AG04450 (cell line): ENCODE data around the gene GPR55. TPM values are rescaled to one million over a fixed set of nuclear protein-coding genes. Genes with fewer than 3 reads are reported as not detected.

Experiments used
- CTCF ChIA-PET: fragments of 300-600, 350-600 bp; formaldehyde crosslinking; extraction: SDS; loops from one replicate; lab custom pipeline; 2022; ENCODE audit warnings: antibody characterized with exemption, inconsistent platforms; lab: Charles Lee
- POLR2A ChIA-PET: fragments of 350-600 bp; formaldehyde crosslinking; extraction: SDS; loops from one replicate; lab custom pipeline; 2021; ENCODE audit warnings: antibody characterized with exemption, inconsistent platforms; lab: Yijun Ruan, JAX
- DNase-seq: peaks from one replicate; pipeline ENCODE4 v3.0.0-alpha.2; 2011; ENCODE audit warnings: low read depth, low spot score
- H3K27ac ChIP-seq: one replicate; pipeline ENCODE4 v1.5.1; 2012; ENCODE audit warnings: low read depth, low read length, control low read depth
- H3K27me3 ChIP-seq: one replicate; pipeline ENCODE4 v1.6.0; 2012; ENCODE audit warnings: low read length; ENCODE audit not compliant: control insufficient read depth, insufficient read depth
- H3K4me3 ChIP-seq: 2 replicates; pipeline ENCODE4 v1.5.1; 2011; ENCODE audit warnings: mild to moderate bottlenecking, low read depth, low read length, control low read depth
- H3K9me3 ChIP-seq: 2 replicates; pipeline ENCODE4 v1.5.1; 2012; ENCODE audit warnings: low read length; ENCODE audit not compliant: control insufficient read depth, insufficient read depth
- polyA plus RNA-seq: library from polyadenylated mRNA; depleted of rRNA; stranded (reverse); fragments of >200 nt; gene quantifications from 2 replicates; pipeline ENCODE4 v1.2.3, GENCODE V29; 2011
- TF ChIP-seq, protein P1 (sequence below): IDR thresholded peaks from 2 replicates; pipeline ENCODE4 v1.5.1; 2011; ENCODE audit warnings: low read depth, low read length, control low read depth, inconsistent platforms

The GPR55 gene
- polyA plus RNA-seq, 1 experiment, result not detected

- H3K27ac ChIP-seq, result no peak overlapping the region
- DNase-seq, result no peak
- TF ChIP-seq, protein P1, sequence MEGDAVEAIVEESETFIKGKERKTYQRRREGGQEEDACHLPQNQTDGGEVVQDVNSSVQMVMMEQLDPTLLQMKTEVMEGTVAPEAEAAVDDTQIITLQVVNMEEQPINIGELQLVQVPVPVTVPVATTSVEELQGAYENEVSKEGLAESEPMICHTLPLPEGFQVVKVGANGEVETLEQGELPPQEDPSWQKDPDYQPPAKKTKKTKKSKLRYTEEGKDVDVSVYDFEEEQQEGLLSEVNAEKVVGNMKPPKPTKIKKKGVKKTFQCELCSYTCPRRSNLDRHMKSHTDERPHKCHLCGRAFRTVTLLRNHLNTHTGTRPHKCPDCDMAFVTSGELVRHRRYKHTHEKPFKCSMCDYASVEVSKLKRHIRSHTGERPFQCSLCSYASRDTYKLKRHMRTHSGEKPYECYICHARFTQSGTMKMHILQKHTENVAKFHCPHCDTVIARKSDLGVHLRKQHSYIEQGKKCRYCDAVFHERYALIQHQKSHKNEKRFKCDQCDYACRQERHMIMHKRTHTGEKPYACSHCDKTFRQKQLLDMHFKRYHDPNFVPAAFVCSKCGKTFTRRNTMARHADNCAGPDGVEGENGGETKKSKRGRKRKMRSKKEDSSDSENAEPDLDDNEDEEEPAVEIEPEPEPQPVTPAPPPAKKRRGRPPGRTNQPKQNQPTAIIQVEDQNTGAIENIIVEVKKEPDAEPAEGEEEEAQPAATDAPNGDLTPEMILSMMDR, result peak; percentile 24; the same call in 1 of the 2 replicates
- H3K4me3 ChIP-seq, result peak overlapping the region; percentile 82
- peaks cover 3% of the 10 kb centered on the region; the same call in 1 of the 2 replicates for H3K9me3 ChIP-seq
- peaks cover 22% of the 10 kb centered on the region for H3K27me3 ChIP-seq
- CTCF ChIA-PET, result interaction anchor here (0.6 to 2.0 kb wide), 10 partner anchors 9 to 189 kb away, joined by 4 to 12 read pairs (median 5); no protein-coding TSS in a partner anchor
- POLR2A ChIA-PET, result no interaction called here
Observed at GRCh38 chr2:230865766-230866755, 59.0 kb downstream of the GPR55 start.

DNA sequence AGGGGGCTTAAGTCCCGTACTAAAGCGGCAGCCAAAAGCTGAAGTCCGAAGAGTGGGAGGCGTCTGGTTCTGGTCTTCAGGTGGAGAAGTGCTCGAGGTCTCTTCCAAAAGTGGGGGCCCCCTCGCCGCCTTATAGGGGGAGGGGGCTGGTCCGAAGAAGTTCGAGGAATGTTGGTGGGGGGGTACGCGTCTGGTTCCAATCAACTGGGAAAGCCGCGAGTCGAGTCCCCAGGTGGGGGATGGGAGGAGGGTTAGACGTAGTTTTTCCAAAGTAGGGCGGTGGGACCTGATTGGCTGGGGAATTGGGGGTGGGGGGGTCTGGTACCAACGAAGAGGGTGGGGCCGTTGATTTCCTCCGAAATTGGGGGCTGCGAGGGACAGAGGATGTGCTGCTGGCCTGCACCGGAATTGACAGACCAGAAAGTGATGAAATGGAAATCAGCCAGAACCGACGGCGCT, 59.7 kb downstream of the GPR55 start:
- no peak for DNase-seq
- ChIA-PET CTCF (interaction anchor here (0.5 to 1.8 kb wide), 11 partner anchors 13 to 547 kb away, joined by 3 to 12 read pairs (median 3); no protein-coding TSS in a partner anchor), POLR2A (no interaction called here)
- H3K9me3 ChIP-seq, result peaks cover 3% of the 10 kb centered on the region; the same call in 1 of the 2 replicates
- TF ChIP-seq, protein P1, result no peak
- H3K27ac ChIP-seq, result no peak overlapping the region
- H3K4me3 ChIP-seq, result peak overlapping the region; percentile 82
- H3K27me3 ChIP-seq, result peaks cover 28% of the 10 kb centered on the region

DNA sequence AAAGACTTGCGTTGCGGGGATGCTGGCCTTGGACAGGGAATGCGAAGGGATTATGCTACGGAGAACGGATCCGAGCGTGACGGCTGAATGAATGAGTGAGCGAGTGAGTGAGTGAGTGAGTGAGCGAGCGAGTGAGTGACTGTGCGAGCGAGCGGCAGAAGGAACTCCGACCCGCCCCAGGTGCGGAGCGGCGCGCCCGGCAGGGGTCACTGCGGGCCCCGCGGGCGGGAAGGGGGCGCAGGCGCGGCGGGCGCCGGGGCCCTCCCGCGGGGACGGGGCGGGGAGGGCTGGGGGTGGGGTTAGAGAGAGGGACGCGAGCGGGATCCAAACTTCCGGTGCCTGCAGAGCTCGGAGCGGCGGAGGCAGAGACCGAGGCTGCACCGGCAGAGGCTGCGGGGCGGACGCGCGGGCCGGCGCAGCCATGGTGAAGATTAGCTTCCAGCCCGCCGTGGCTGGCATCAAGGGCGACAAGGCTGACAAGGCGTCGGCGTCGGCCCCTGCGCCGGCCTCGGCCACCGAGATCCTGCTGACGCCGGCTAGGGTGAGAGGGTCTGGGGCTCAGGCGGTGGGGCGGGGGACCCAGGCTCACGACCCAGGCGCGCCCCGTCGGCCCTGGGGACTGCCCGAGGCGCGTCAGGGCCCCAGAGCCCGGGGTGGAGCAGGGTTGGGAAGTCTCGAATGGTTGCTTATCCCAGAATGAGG, 60.3 kb downstream of the GPR55 start, which contains the start of gene ITM2C:
Gene ITM2C, plus strand, starts transcription at position 338 of the 702 bp plus-strand sequence. Its CDS starts 84 bp downstream, at position 422.
- POLR2A ChIA-PET, result interaction anchor here (0.6 kb wide), 2 partner anchors 9 to 721 kb away, joined by 4 to 5 read pairs; no protein-coding TSS in a partner anchor
- peak within 1 kb of the TSS; percentile 82 for H3K4me3 ChIP-seq
- peaks cover 3% of the 10 kb centered on the region; the same call in 1 of the 2 replicates for H3K9me3 ChIP-seq
- peak; percentile 7 for DNase-seq
- CTCF ChIA-PET, result interaction anchor here (0.5 to 1.8 kb wide), 10 partner anchors 13 to 547 kb away, joined by 3 to 12 read pairs (median 3); no protein-coding TSS in a partner anchor
- H3K27ac ChIP-seq, result no peak within 1 kb of the TSS
- H3K27me3 ChIP-seq, result peaks cover 28% of the 10 kb centered on the region
- TF ChIP-seq, protein P1, result peak; percentile 44

GRCh38 chr2:230864122-230864604, 60.9 kb downstream of the GPR55 start:
- Histone ChIP-seq H3K9me3 (peaks cover 3% of the 10 kb centered on the region; the same call in 1 of the 2 replicates), H3K27me3 (peaks cover 28% of the 10 kb centered on the region), H3K4me3 (peak overlapping the region; percentile 82), H3K27ac (no peak overlapping the region)
- CTCF ChIA-PET, result interaction anchor here (1.0 kb wide), 1 partner anchor 40 kb away, joined by 3 read pairs; no protein-coding TSS in a partner anchor
- POLR2A ChIA-PET, result interaction anchor here (0.6 kb wide), 2 partner anchors 9 to 722 kb away, joined by 4 to 5 read pairs; no protein-coding TSS in a partner anchor
- TF ChIP-seq, protein P1, result no peak
- no peak for DNase-seq
